Measurements from ENCODE around the gene WNT1. TPM values are rescaled to one million over a fixed set of nuclear protein-coding genes. Genes with fewer than 3 reads are reported as not detected.
A peak's percentile ranks its signal among the peaks of the same experiment; 100 is the strongest.

The WNT1 gene
- total RNA-seq, 1 experiment from 2014 or later, result not detected

GRCh38 chr12:48981757-48982157, 3.6 kb downstream of the WNT1 start:
- BruUV-seq (replicated peaks), result no TSS peak
- peaks cover 78% of the 10 kb centered on the region for H3K27me3 ChIP-seq (replicated peaks; ENCODE audit: insufficient read depth, low read depth, low read length, poor library complexity)
- H3K4me3 ChIP-seq (ENCODE audit: low read depth, low read length, poor library complexity, severe bottlenecking), result peak overlapping the region; percentile 32
- DNase-seq (ENCODE audit: low spot score), result no peak
- TF ChIP-seq EZH2 (IDR thresholded peaks at IDR 0.05; ENCODE audit: borderline replicate concordance, low read depth, low read length, poor library complexity, severe bottlenecking), result no peak
- TF ChIP-seq CTCF (conservative IDR thresholded peaks at IDR 0.05; ENCODE audit: low read depth, low read length), result no peak
- H3K36me3 ChIP-seq (ENCODE audit: insufficient read depth, low read length, poor library complexity, severe bottlenecking), result no peaks in the 10 kb centered on the region
- H3K9me3 ChIP-seq (ENCODE audit: low read depth, low read length, poor library complexity, severe bottlenecking), result no peaks in the 10 kb centered on the region
- POLR2A ChIA-PET (ENCODE audit: low non-redundant PET), result no interaction called here
- H3K4me1 ChIP-seq (ENCODE audit: insufficient read depth, low read length, poor library complexity, severe bottlenecking), result peaks cover 44% of the 10 kb centered on the region
- H3K27ac ChIP-seq (ENCODE audit: low read depth, low read length, poor library complexity, severe bottlenecking), result no peak overlapping the region
- CTCF ChIA-PET, result interaction anchor here (1.3 to 2.0 kb wide), 2 partner anchors 11 to 16 kb away, joined by 3 to 5 read pairs; no protein-coding TSS in a partner anchor
- intact Hi-C loops (cut with micrococcal nuclease; ENCODE audit: unreplicated experiment), result no loop called here

- no TSS peak for BruUV-seq (replicated peaks)
- POLR2A ChIA-PET (ENCODE audit: low non-redundant PET), result no interaction called here
Observed at GRCh38 chr12:48982397-48983080, 4.4 kb downstream of the WNT1 start.

GRCh38 chr12:48985475-48985897, 7.4 kb downstream of the WNT1 start:
- no peak for DNase-seq (ENCODE audit: low spot score)
- Histone ChIP-seq H3K27me3 (replicated peaks; ENCODE audit: insufficient read depth, low read depth, low read length, poor library complexity) (peaks cover 44% of the 10 kb centered on the region), H3K9me3 (ENCODE audit: low read depth, low read length, poor library complexity, severe bottlenecking) (no peaks in the 10 kb centered on the region), H3K36me3 (ENCODE audit: insufficient read depth, low read length, poor library complexity, severe bottlenecking) (no peaks in the 10 kb centered on the region), H3K27ac (ENCODE audit: low read depth, low read length, poor library complexity, severe bottlenecking) (no peak overlapping the region), H3K4me3 (ENCODE audit: low read depth, low read length, poor library complexity, severe bottlenecking) (no peak overlapping the region), H3K4me1 (ENCODE audit: insufficient read depth, low read length, poor library complexity, severe bottlenecking) (peaks cover 25% of the 10 kb centered on the region)
- POLR2A ChIA-PET (ENCODE audit: low non-redundant PET), result no interaction called here
- TF ChIP-seq EZH2 (IDR thresholded peaks at IDR 0.05; ENCODE audit: borderline replicate concordance, low read depth, low read length, poor library complexity, severe bottlenecking) (no peak), CTCF (conservative IDR thresholded peaks at IDR 0.05; ENCODE audit: low read depth, low read length) (no peak)
- no TSS peak for BruUV-seq (replicated peaks)
- intact Hi-C loops (cut with micrococcal nuclease; ENCODE audit: unreplicated experiment), result no loop called here
- CTCF ChIA-PET, result no interaction called here

More at GRCh38 chr12:48982397-48983080, 4.4 kb downstream of the WNT1 start:
- no peak overlapping the region for H3K27ac ChIP-seq (ENCODE audit: low read depth, low read length, poor library complexity, severe bottlenecking)
- H3K9me3 ChIP-seq (ENCODE audit: low read depth, low read length, poor library complexity, severe bottlenecking), result no peaks in the 10 kb centered on the region
- intact Hi-C loops (cut with micrococcal nuclease; ENCODE audit: unreplicated experiment), result no loop called here
- TF ChIP-seq EZH2 (IDR thresholded peaks at IDR 0.05; ENCODE audit: borderline replicate concordance, low read depth, low read length, poor library complexity, severe bottlenecking), result no peak
- TF ChIP-seq CTCF (conservative IDR thresholded peaks at IDR 0.05; ENCODE audit: low read depth, low read length), result no peak
- peaks cover 73% of the 10 kb centered on the region for H3K27me3 ChIP-seq (replicated peaks; ENCODE audit: insufficient read depth, low read depth, low read length, poor library complexity)
- H3K36me3 ChIP-seq (ENCODE audit: insufficient read depth, low read length, poor library complexity, severe bottlenecking), result no peaks in the 10 kb centered on the region
- H3K4me3 ChIP-seq (ENCODE audit: low read depth, low read length, poor library complexity, severe bottlenecking), result no peak overlapping the region
- peaks cover 49% of the 10 kb centered on the region for H3K4me1 ChIP-seq (ENCODE audit: insufficient read depth, low read length, poor library complexity, severe bottlenecking)
- CTCF ChIA-PET, result interaction anchor here (1.2 to 2.0 kb wide), 2 partner anchors 10 to 14 kb away, joined by 4 to 5 read pairs; no protein-coding TSS in a partner anchor
- DNase-seq (ENCODE audit: low spot score), result no peak

Data from A673 (cell line).